ENCODE results near the gene CHDH.

DNA sequence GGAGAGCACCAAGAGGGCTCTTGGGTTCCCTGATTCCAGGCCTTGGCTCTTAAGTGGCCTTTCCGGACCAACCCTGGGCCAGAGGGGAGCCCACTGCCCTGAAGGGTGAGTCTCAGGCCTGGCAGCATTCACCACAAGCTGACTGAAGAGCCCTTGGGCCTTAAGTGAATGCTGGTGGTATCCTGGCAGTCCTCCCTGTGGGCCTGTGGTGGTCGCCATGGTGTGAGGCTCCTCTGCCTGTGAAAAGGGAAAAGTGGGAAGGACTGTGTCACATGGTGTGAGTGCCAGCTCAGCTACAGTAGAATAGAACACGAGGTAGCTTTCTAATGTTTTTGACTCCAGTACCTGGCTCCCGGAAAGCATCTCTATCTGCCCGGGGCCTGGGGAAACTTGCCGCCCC is 15.3 kb downstream of the CHDH start:
- TF ChIP-seq, protein P1, sequence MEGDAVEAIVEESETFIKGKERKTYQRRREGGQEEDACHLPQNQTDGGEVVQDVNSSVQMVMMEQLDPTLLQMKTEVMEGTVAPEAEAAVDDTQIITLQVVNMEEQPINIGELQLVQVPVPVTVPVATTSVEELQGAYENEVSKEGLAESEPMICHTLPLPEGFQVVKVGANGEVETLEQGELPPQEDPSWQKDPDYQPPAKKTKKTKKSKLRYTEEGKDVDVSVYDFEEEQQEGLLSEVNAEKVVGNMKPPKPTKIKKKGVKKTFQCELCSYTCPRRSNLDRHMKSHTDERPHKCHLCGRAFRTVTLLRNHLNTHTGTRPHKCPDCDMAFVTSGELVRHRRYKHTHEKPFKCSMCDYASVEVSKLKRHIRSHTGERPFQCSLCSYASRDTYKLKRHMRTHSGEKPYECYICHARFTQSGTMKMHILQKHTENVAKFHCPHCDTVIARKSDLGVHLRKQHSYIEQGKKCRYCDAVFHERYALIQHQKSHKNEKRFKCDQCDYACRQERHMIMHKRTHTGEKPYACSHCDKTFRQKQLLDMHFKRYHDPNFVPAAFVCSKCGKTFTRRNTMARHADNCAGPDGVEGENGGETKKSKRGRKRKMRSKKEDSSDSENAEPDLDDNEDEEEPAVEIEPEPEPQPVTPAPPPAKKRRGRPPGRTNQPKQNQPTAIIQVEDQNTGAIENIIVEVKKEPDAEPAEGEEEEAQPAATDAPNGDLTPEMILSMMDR (IDR thresholded peaks at IDR 0.05): no peak
- TF ChIP-seq POLR2A (IDR thresholded peaks at IDR 0.05): no peak
